HG02973 (cell line): ENCODE data around the gene DCXR.

Experiments
- ATAC-seq: cut with Tn5 transposase; IDR thresholded peaks from one replicate; pipeline ENCODE4 v1.9.1; 2021; ENCODE audit warnings: moderate library complexity; ENCODE audit not compliant: unreplicated experiment

The DCXR gene

DNA sequence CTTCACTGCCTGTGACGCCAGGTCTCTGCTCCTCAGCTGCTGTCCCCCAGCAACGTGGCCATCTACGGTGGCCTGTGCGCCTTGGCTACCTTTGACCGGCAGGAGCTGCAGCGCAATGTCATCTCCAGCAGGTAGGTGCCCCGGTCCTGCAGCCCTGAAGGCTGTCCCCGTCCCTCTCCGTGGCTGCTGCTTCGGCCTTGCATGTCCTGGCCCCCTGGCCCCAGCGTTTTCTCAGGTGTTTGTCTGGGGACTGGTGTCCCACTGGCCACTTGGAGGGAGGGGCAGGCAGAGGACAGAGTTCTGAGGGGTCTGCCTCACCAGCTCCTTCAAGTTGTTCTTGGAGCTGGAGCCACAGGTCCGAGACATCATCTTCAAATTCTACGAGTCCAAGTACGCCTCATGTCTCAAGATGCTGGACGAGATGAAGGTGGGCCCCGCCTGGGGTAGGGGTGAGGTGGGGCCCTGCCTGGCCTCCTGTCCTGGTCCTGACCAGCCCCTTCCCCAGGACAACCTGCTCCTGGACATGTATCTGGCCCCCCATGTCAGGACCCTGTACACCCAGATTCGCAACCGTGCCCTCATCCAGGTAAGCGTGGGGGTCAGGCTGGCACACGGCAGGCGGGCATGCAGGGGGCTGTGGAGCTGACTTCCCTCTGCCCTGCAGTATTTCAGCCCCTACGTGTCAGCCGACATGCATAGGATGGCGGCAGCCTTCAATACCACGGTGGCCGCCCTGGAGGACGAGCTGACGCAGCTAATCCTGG lies 18.6 kb upstream of the DCXR start:
- no peak for ATAC-seq

GRCh38 chr17:82055023-82055964 lies 17.8 kb upstream of the DCXR start:
- no peak for ATAC-seq

DNA sequence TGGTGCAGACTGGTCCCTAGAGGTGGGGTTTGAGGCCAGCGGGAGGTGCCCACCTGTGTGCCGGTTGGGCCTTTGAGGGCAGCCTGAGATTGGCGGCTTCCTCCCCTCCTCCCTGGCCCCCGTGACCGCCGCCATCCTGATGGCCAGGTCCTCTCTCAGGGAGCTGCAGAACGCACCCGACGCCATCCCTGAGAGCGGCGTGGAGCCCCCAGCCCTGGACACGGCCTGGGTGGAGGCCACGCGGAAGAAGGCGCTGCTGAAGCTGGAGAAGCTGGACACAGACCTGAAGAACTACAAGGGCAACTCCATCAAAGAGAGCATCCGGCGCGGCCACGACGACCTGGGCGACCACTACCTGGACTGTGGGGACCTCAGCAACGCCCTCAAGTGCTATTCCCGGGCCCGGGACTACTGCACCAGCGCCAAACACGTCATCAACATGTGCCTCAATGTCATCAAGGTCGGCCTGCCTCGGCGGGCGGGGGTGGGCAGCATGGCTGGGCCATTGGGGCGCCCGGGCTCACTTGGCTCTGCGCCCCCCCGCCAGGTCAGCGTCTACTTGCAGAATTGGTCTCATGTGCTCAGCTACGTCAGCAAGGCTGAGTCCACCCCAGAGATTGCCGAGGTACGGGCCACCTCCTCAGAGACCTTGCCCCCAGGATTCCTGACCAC lies 17.0 kb upstream of the DCXR start:
- no peak for ATAC-seq

DNA sequence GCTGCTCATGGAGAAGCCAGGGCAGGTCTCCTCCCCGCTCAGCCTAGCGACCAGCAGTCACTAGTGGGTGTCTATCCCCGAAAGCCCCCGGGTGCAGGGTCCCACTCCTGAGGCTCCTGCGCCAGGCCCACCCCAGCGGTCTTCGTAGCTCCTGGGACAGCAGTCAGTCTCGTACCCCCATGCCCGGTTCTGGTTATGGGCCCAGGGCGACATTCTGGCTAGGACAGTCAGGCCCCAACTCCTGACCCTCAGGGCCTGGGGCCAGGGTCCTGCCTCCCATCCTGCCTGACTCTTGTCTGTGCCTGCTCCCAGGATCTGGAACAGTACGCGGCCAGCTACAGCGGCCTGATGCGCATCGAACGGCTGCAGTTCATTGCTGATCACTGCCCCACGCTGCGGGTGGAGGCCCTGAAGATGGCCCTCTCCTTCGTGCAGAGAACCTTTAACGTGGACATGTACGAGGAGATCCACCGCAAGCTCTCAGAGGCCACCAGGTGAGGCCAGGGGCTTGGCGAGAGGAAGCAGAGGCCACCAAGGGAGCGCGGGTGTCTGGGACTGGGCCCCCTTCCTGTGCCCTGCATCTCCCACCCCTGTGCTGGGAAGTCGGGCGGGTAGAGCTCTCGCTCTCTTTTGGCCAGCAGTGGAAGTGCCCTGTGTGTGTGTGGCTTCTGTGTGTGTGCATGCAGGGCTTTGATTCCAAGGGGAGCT lies 16.2 kb upstream of the DCXR start:
- ATAC-seq, result no peak

GRCh38 chr17:82053130-82053529 lies 15.6 kb upstream of the DCXR start:
- ATAC-seq, result no peak

DNA sequence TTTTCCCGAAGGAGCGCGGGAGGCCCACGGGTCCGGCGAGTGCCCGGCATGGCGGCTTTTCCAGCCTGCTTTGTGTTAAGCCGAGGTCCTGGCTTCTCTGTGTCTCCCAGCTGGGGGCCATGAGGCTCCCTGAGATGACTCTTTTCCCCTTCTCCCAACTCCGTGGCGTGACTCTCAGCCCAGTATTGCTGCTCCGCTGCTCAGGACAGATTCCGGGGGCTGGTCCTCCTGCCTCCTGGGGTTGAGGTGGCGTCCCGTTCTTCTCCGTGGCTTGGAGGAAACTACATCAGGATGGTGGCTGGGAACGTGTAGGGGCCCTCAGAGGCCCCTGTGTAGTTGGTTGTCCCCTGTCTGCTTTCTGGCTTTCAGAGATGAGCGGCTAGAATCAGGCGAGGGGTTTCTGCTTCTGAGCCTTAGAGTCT lies 15.2 kb upstream of the DCXR start:
- ATAC-seq, result no peak

- ATAC-seq, result no peak
Measured at GRCh38 chr17:82051776-82052637, 14.5 kb upstream of the DCXR start, which contains the start of the genes GPS1 and RFNG. Gene GPS1 (plus strand): TSS chr17:82051898. CDS start chr17:82051932, 34 bp downstream. Gene RFNG (minus strand): TSS chr17:82051811. CDS start chr17:82051766, 45 bp downstream.

DNA sequence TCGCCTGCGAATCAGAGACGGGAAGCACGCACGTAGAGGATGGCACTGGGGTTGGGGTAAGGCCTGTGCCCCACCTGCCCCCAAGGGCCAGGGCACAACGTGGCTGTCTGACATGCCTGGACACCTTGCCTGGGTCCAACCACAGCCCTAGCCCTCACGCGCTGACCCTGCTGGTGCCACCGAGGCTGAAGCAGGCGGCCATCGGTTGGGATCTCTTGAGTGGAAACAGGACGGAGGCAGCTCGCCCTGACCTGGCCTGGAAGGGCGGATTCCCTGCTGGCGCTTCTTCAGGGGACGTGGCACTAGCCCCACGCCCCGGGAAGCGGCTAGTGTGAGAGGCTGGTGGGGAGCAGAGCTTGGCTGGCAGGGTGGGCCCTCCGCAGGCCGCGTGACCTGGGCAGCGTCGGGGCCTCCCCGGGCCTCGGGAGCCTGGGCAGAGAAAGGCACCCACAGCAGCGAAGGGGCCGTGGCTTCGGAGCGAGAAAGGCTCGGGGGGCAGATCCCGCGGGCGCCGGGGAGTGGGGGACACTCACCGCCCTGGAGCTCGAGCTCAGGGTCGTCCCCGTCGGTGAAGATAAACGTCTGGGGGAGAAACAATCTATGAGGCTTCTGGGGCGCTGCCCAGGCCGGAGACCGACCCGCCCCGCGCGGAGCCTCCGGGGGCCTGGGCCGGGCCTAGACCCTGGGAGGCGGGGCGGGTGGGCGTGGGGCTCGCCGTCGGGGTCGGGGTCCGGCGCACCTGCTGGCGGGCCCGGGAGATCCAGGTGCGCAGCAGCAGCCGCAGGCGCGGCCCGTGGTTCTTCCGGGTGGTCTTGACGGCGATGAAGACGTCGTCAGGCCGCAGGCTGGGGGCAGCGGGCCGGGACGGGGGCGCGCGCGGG lies 13.5 kb upstream of the DCXR start:
- ATAC-seq, result no peak

- no peak for ATAC-seq
Measured at GRCh38 chr17:82050152-82050760, 12.8 kb upstream of the DCXR start.

- no peak for ATAC-seq
Measured at GRCh38 chr17:82049521-82049971, 12.0 kb upstream of the DCXR start.

- no peak for ATAC-seq
Measured at GRCh38 chr17:82049106-82049505, 11.6 kb upstream of the DCXR start.

GRCh38 chr17:82048571-82048971 lies 11.1 kb upstream of the DCXR start:
- ATAC-seq, result no peak

- no peak for ATAC-seq
Measured at GRCh38 chr17:82047914-82048570, 10.5 kb upstream of the DCXR start.

GRCh38 chr17:82047379-82047778 lies 9.9 kb upstream of the DCXR start:
- ATAC-seq, result no peak

GRCh38 chr17:82046903-82047302 lies 9.4 kb upstream of the DCXR start:
- ATAC-seq, result no peak

DNA sequence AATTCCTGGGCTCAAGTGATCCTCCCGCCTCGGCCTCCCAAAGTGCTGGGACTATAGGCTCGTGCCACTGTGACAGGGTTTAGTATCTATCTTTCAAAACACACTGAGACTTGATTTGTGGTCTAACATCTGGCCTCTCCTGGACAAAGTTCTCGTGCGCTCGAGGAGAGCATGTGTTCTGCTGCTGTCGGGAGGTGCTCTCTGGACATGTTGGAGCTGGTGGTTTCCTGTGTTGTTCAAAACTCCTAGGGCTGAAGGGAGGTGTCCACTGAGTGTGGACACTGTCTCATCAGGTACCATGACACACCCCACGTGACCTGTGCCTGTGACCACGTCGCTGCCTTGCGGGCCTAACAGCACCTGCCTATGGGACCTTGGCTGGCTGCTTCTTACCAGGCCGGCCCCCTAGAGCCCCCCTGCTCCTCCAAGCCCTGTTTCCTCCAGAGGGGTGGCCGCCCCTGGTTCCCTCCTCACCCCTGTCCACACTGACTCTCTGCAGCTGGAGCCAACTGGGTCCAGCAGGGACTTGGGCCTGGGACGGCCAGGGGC lies 8.5 kb upstream of the DCXR start:
- ATAC-seq, result no peak

DNA sequence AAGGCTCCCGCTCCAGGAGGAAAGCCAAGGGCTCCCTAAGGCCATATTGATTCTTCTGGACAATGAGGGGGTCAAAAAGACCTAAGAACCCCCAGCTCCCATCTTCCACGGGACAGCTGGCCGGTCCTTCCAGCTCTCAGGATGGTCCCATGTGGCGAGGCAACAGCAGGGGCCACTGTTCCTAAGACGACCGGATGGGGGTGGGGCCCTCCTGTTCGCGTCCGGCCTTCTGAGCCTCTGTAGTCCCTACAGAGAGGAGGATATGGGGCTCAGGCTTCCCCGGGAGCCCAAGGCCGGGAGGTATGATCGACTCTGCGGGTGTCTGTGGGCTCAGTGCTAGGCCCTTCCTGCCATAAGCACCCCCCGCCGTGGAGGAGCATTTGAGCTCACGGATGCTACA lies 6.0 kb upstream of the DCXR start:
- ATAC-seq, result no peak
